ENCODE results near the gene NTNG1.

DNA sequence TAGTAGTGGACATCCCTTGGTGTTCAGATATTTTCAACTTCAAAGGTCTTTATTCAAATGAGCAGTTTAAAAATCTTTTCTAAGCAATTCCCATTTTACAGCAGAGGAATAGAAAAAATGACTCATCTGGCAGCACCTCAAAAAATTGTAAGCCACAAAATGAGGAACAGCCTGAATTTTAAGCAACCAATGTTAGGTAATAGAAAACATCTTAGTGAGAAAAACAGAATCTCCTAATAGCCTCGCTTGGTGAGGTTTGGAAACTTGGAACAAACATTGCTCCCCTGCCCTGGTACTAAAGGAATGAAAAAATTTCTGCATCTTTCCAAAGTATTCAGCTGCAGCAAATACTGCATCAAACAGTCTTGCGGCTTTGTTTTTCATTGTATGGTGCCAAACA lies 264.4 kb downstream of the NTNG1 start:
- TF ChIP-seq SIN3A (IDR thresholded peaks at IDR 0.05; ENCODE audit: borderline replicate concordance, insufficient read depth, low read length), result no peak
- TF ChIP-seq TAF1 (IDR thresholded peaks at IDR 0.05; ENCODE audit: borderline replicate concordance, insufficient read depth, low read length), result no peak
